GM19025 (cell line): ENCODE measurements around the gene GDF10.

ENCODE experiments used
- ATAC-seq: cut with Tn5 transposase; IDR thresholded peaks from one replicate; pipeline ENCODE4 v1.9.1; 2021; ENCODE audit warnings: mild to moderate bottlenecking, low read depth, moderate library complexity; ENCODE audit not compliant: unreplicated experiment

The GDF10 gene

DNA sequence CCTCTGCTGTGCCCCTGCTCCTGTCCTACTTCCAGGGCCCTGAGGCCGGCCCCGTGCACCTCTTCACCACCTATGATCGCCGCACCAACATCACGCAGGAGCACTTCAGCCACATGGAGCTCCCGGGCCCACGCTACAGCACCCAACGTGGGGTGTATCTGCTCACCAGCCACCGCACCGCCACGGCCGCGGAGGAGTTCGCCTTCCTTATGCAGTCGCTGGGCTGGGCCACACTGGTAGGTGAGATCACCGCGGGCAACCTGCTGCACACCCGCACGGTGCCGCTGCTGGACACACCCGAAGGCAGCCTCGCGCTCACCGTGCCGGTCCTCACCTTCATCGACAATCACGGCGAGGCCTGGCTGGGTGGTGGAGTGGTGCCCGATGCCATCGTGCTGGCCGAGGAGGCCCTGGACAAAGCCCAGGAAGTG is 50.0 kb downstream of the GDF10 start:
- ATAC-seq, result no peak

DNA sequence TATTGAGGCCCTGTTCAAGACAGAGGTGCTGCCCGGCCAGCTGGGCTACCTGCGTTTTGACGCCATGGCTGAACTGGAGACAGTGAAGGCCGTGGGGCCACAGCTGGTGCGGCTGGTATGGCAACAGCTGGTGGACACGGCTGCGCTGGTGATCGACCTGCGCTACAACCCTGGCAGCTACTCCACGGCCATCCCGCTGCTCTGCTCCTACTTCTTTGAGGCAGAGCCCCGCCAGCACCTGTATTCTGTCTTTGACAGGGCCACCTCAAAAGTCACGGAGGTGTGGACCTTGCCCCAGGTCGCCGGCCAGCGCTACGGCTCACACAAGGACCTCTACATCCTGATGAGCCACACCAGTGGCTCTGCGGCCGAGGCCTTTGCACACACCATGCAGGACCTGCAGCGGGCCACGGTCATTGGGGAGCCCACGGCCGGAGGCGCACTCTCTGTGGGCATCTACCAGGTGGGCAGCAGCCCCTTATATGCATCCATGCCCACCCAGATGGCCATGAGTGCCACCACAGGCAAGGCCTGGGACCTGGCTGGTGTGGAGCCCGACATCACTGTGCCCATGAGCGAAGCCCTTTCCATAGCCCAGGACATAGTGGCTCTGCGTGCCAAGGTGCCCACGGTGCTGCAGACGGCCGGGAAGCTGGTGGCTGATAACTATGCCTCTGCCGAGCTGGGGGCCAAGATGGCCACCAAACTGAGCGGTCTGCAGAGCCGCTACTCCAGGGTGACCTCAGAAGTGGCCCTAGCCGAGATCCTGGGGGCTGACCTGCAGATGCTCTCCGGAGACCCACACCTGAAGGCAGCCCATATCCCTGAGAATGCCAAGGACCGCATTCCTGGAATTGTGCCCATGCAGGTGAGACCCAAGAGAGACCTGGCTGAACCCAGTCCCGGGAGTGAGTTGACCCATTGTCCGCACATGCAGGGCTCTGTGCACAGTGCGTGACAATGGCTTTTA is 51.0 kb downstream of the GDF10 start:
- ATAC-seq, result no peak

DNA sequence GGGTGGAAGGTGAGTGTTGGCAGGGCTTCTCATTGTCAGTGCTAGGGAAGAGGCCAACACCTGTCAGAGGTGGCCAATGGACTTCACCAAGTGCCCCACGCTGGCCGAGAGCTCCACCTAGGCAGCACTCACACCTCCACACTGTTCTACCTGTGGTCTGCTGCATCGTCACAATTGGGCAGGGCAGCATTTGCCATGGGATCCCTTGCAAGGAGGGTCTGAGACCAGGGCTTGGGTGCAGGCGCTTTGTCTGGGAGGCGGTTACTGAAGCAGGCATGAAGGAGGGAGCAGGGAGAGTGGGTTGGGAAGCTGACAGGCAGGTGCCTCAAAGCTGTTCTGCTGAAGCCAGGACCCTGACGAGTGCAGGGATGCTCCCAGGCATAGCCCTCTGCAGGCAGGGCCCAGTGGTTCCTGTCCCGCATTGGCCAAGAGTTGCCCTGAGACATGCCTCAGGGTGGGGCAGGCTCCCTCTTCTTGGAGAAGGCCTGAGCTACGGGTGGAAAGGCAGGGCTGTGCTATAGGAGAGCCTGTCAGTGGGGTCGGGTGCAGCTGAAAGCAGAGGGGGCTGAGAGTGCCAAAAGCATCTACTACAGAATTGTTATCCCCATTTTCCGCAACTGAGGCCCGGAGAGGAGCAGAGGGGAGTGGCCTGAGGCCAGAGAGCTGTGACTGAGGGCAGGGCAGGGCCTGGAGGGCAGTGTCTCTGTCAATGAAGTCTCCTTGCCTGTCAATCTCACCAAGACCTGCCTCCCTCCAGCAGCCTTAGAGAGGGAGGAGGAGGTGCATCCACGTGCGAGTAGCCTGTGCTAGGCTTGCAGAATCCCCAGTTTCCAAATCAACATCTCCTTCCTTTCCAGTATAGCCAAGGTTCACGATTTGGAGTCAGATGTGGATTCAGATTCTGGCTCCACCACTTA is 52.2 kb downstream of the GDF10 start:
- ATAC-seq, result no peak

DNA sequence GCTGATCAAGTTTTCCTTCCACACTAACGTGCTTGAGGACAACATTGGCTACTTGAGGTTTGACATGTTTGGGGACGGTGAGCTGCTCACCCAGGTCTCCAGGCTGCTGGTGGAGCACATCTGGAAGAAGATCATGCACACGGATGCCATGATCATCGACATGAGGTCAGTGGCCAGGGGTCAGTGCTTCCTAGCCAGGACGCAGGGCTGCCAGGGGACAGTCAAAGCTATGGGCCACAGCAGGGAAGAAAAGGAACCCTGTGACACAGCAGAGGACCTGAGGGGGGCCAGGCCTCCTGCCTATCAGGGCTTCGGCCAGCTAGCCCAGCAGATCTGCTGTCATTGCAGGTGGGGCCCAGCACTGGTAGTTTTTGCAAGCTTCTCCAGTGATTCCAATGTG is 53.4 kb downstream of the GDF10 start:
- no peak for ATAC-seq

DNA sequence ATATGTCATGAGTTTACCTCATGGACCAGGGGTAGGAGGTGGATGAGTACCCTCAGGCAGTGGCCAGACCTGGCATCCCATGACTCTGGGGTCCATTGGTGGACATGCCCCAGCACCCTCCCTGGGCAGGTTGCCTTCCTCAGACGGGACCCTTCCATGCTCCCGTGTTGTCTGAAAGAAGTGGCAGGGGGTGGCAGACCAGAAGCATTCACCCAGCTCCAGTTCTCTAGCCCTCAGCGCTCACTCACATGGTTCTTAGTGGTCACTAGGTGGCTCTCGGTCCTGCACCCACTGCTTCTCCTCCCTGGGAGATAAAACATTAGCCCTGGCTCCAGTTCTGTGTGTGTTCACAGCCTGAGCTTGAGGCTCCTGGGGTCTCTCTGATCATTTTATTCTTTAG is 54.2 kb downstream of the GDF10 start:
- ATAC-seq, result no peak

DNA sequence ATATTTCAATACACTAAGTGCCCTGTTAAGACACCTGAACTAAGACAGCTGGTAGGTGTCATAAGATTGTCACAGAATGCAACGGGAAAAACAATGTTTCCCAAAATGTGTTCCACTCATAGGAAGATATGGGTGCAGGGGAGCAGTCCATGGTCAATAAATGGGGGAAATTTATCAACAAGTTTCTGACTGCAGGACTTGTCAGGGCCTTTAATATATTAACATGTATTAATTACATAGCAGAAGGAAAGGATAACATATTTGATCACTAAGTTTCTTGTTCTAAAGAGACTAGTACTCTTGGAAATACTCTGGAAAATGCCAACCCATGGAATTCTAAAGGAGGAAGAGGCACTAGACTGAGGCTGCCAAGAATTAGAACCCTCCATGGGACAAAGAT is 54.9 kb downstream of the GDF10 start:
- ATAC-seq, result no peak

DNA sequence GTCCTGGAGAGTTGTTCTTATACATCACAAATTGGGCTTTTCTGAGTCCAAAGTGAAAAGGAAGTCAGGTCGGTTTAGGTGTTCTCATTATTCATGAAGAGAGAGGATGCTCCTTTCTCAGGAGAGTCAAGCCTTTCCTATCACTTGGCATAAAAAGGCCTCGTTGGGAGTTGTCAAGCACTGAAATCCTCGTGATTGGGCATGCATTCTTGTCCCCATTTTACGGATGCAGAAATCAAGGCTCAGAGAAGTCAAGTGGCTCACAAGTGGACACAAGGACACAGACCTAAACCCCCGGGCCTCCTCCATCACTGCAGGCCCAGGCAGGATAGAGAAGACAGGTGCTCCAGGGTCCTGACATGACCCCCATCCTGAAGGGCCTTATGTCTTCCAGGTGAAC is 56.7 kb downstream of the GDF10 start:
- no peak for ATAC-seq

DNA sequence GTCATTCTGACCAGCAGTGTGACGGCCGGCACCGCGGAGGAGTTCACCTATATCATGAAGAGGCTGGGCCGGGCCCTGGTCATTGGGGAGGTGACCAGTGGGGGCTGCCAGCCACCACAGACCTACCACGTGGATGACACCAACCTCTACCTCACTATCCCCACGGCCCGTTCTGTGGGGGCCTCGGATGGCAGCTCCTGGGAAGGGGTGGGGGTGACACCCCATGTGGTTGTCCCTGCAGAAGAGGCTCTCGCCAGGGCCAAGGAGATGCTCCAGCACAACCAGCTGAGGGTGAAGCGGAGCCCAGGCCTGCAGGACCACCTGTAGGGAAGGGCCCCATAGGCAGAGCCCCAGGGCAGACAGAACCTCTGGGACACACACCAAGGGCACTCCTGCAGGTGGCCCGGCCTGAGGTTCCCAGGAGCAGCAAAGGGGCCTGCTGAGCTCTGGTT is 57.2 kb downstream of the GDF10 start:
- no peak for ATAC-seq

DNA sequence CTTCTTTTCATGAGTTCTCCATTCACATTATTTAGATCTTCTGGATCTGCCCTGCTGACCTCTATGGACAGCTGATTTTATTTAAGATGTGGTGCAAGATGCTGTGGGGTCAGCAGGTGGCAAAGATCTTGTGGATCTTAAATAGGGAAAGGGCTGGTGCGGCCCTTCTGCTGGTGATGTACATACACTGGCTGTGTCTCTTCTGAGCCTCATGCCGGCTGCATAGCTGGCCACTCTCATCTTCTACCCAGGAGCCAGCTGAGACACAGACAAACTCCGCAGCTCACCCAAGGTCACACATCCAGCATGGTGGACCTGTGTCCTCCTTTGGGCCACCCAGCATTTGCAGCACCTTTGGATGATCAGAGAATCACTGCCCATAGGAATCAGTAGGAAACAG is 57.9 kb downstream of the GDF10 start:
- no peak for ATAC-seq

DNA sequence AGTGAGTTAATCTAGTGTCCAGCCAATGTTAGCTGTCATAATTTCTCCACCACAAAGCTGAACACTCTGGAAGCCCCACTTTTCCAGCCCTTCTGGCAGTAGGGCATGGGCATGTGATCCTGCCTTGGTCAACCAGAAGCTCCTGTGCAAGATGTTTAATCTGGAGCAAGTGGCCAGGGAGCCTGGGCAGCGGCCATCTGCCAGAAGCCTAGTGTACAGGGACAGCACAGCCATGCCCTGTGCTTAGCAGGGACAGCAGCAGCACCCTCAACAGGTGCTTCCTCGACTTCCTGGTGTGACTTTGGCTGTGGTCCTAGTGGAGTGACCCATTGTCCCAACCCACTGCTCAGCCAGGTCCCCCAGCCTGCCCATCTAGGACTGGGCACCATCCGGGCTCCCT is 58.5 kb downstream of the GDF10 start:
- no peak for ATAC-seq

DNA sequence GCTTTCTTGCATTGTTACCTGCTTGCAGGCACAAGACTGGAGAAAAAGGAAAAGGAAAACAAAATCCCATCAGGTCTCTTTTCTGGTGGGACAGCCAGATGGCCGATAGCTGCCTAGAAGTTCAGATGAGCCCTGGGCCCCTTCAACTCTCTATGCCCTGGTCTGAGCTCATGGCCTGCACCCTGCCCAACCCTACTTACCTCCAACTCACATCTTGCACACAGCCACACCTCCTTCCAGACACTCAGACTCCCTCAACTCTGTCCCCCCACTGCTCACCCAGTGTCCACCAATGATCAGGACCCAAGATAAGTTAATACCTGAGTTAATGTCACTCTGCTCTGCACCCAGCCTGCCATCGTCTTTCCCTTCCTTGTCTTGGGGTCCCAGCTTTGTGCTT is 59.1 kb downstream of the GDF10 start:
- no peak for ATAC-seq

DNA sequence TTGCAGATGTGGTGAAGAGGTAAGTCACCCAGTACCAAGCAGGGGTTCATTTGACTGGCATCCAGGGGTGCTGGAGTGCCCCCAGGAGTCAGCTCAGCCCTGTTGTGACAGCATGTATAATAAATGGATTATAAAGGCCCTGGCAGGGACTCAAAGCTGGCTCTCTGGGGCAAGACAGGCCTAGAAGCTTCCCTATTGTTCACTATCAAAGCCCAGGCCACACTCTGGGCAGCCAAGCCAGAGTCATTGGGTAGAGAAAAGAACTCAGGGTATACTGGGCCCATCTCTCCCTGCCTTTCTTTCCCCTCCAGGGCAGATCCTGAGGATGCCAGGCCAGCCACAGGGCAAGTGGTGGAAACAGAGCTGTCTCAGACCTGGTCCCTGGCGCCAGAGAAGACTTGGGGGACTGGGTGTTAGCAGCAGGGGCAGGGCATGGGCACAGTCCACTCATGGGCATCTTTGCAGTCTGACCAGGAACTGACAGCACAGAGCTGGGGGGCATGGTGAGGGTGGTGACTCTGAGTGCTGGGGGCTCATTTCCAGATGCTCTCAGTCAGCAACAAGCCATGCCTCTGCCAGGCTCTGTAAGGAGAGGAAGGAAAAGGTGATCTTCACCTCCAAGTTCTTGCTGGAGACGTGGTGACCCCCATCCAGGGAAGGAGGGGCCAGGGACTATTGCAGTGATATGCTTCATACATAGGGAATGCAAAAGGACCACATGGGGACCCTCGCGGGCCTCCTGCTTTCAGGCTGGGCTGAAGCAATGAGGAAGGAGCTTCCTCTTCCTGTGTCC is 59.8 kb downstream of the GDF10 start:
- ATAC-seq, result no peak

DNA sequence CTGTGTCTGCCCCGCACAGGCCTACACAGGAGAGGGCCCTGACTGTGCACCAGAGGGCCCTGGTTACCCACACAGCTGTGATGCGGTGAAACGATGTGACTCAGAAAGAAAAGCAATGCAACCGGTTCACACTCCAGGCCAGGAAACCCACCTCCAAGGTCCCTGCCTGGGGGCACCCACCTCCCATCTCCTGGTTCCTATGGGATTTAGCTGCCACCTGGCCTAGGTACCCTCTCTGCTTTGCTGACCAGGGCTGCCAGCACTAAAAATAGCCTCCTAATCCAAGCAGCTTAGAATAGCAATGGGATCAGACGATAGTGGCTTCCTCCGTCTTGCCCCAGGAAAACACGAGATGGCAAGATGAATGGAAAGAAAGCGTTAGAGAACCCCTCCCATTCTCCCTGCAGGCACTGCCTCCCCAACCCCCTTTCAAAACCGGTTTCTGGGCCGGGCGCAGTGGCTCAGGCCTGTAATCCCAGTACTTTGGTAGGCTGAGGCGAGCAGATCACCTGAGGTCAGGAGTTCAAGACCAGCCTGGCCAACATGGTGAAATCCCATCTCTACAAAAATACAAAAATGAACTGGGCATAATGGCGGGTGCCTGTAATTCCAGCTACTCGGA is 60.5 kb downstream of the GDF10 start:
- no peak for ATAC-seq

DNA sequence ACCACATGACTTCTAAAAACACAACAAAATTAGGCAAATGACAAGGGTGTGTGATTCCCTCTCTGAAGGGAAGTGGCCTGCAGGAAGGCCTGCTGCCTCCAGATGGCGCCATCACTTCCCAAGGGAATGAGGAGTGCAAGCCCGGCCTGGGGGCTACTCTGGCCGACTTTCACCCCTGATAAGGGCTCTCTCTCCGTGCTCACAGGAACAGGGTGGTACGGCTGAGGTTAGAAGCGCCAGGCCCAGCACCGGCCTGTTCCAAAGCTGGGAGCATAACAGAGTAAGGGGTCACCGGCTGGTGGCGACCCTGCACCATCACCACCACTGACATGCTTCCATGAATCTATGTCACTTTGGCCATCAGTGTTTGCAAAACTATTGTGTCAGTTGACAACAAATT is 61.3 kb downstream of the GDF10 start:
- no peak for ATAC-seq

DNA sequence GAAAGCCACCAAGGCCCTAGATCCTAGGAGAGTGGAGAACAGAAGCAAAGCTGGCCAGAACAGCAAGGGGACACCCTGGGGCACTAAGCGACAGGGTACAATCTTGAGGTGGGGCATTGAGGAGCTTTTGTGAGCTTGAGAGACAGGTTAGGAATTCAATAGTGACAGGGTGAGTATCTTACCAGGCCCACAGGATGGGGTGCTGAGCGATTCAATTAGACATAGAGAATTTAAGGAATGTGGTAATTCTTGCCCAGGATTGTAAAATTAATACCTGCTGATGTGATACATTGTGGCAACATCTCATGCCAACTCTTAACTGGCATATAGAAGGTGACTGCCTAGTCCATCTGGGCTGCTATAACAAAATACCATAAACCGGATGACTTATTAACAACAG is 62.2 kb downstream of the GDF10 start:
- no peak for ATAC-seq
